ENCODE data around the gene MROH9. TPM values are rescaled to one million over a fixed set of nuclear protein-coding genes. Genes with fewer than 3 reads are reported as not detected.
A peak's percentile ranks its signal among the peaks of the same experiment; 100 is the strongest.

Gene MROH9
- total RNA-seq, 1 donor from 2014 or later: not detected

DNA sequence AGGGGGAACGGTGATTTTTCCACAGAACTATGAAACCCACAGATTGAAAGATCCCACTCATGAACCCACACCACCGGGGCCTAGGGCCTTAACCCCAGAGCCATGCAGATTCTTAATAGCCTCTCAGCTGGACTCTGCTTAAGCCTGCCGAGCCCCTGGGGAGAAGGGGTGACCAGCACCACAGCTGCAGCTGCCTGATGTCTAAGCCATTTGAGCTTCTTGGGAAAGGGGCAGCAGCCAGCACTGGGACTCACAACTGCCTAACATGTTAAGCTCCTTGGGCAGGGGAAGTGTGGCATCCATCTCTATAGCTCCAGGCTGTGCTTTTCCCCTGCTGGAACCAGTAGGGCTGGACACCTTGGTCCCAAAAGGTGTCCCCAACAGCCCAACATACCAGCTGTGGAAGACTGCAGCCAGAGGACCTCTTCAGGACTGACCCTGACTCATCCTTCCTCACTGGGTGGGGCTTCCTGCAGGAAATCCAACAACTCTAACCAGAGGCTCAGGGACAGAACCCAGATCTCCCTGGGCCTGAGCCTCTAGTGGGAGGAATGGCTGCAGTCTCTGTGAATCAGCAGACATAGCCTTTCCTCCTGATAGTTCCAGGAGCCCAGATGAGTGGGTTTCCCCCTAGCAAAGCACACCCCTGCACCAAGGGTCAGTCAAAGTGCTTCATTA, 120.8 kb downstream of the MROH9 start:
- TF ChIP-seq, protein P1, sequence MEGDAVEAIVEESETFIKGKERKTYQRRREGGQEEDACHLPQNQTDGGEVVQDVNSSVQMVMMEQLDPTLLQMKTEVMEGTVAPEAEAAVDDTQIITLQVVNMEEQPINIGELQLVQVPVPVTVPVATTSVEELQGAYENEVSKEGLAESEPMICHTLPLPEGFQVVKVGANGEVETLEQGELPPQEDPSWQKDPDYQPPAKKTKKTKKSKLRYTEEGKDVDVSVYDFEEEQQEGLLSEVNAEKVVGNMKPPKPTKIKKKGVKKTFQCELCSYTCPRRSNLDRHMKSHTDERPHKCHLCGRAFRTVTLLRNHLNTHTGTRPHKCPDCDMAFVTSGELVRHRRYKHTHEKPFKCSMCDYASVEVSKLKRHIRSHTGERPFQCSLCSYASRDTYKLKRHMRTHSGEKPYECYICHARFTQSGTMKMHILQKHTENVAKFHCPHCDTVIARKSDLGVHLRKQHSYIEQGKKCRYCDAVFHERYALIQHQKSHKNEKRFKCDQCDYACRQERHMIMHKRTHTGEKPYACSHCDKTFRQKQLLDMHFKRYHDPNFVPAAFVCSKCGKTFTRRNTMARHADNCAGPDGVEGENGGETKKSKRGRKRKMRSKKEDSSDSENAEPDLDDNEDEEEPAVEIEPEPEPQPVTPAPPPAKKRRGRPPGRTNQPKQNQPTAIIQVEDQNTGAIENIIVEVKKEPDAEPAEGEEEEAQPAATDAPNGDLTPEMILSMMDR (IDR thresholded peaks at IDR 0.05): no peak
- Mint-ChIP-seq H3K9me3 (ENCODE audit: low read depth) (peaks cover 17% of the 10 kb centered on the region), H3K4me1 (ENCODE audit: low read depth) (no peaks in the 10 kb centered on the region), H3K27ac (ENCODE audit: unreplicated experiment) (no peak overlapping the region), H3K4me3 (ENCODE audit: unreplicated experiment) (no peak overlapping the region), H3K36me3 (ENCODE audit: low read depth) (peaks cover 6% of the 10 kb centered on the region), H3K27me3 (ENCODE audit: low read depth) (peaks cover 4% of the 10 kb centered on the region)
- no peak for DNase-seq (ENCODE audit: low spot score)

DNA sequence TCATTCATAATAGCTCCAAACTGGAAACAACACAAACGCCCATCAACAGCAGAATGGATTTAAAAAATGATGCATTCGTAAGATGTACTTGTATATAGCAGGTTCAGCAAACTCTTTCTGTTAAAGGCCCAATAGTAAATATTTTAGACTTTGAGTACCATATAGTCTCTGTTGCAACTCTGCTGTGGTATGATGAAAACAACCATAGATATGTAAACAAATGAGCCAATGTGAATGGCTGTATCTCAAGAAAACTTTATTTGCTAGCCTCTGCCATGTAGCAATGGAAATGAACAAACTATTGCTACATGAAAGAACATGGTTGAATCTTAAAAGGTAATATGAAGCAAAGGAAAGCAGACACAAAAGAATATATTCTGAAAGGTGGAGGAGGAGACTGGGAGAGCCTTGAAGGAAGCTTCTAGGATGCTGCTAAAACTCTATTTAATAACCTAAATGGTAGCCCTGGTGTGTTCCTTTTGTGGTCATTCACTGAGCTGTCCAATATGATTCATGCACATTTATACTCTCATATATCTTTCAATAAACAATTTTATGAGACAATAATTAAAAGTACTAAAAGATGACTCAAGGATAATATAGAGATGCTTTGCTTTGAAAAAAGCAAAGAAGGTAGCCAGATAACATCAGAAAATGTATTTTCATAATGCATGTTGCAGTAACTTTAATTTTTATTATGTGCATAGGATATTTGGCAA, 126.2 kb downstream of the MROH9 start:
- no peak overlapping the region for H3K27ac Mint-ChIP-seq (ENCODE audit: unreplicated experiment)
- DNase-seq (ENCODE audit: low spot score): no peak
- H3K4me3 Mint-ChIP-seq (ENCODE audit: unreplicated experiment): no peak overlapping the region
- peaks cover 6% of the 10 kb centered on the region for H3K36me3 Mint-ChIP-seq (ENCODE audit: low read depth)
- TF ChIP-seq, protein P1 (IDR thresholded peaks at IDR 0.05): no peak
- H3K27me3 Mint-ChIP-seq (ENCODE audit: low read depth): peaks cover 5% of the 10 kb centered on the region
- peaks cover 14% of the 10 kb centered on the region for H3K9me3 Mint-ChIP-seq (ENCODE audit: low read depth)
- no peaks in the 10 kb centered on the region for H3K4me1 Mint-ChIP-seq (ENCODE audit: low read depth)

DNA sequence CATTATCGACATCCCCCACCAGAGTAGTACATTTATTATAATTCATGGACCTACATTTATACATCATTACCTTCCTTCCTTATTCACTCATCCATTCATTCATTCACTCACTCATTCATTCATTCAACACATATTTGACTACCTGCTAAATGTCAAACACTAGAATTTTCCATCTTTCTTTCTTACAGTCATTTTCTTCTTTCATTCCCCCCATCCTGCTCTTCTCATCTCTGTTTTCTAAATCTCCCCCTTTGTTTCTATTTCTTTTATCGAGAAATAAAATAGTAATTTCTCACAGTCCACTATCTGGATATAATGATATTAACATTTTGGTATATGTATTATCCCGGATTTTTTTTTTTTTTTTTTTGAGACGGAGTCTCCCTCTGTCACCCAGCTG, 127.6 kb downstream of the MROH9 start:
- H3K4me3 Mint-ChIP-seq (ENCODE audit: unreplicated experiment): no peak overlapping the region
- TF ChIP-seq, protein P1 (IDR thresholded peaks at IDR 0.05): no peak
- H3K9me3 Mint-ChIP-seq (ENCODE audit: low read depth): peaks cover 5% of the 10 kb centered on the region
- H3K36me3 Mint-ChIP-seq (ENCODE audit: low read depth): no peaks in the 10 kb centered on the region
- H3K27ac Mint-ChIP-seq (ENCODE audit: unreplicated experiment): no peak overlapping the region
- no peaks in the 10 kb centered on the region for H3K4me1 Mint-ChIP-seq (ENCODE audit: low read depth)
- H3K27me3 Mint-ChIP-seq (ENCODE audit: low read depth): peaks cover 8% of the 10 kb centered on the region
- no peak for DNase-seq (ENCODE audit: low spot score)

DNA sequence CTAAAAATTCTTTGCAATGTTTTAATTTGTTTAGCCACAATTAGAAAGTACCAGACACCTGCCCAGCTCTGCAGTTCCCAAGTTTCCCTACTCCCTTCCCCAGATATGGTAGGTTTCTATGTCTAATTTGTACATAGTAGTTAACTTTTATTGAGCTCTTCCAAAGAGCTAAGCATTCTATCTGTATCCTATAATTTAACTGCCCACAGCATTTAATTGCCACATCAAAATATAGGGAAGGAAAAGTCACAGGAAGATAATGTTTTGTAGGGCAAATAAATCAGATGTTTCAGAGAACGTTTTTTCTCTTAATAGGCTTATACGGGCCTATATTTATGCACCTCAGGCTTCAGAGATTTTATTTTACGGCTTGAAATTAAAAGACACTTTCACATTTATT, 139.7 kb downstream of the MROH9 start:
- Mint-ChIP-seq H3K27ac (ENCODE audit: unreplicated experiment) (no peak overlapping the region), H3K27me3 (ENCODE audit: low read depth) (peaks cover 1% of the 10 kb centered on the region), H3K36me3 (ENCODE audit: low read depth) (no peaks in the 10 kb centered on the region), H3K4me3 (ENCODE audit: unreplicated experiment) (no peak overlapping the region), H3K4me1 (ENCODE audit: low read depth) (no peaks in the 10 kb centered on the region), H3K9me3 (ENCODE audit: low read depth) (peaks cover 4% of the 10 kb centered on the region)
- DNase-seq (ENCODE audit: low spot score): no peak
- TF ChIP-seq, protein P1 (IDR thresholded peaks at IDR 0.05): no peak

DNA sequence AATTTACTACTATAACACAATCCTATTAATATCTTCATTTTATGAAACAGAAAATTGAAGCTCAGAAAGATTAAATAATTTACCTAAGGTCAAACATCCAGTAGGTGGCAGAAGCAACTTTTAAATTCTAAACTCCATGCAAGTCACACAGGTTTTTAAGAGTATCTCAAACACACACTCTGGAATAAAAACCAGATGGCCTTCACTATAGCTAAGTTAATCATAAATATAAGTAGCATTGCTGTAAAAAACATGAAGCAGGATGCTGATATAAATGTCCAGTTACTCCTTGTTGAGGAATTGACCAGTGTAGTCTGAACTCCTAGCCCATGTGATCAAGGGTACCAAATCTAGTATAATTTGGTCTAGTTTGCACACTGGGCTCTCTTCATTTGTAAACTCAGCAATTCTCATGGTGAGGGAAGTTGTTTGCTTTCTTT, 146.0 kb downstream of the MROH9 start:
- Mint-ChIP-seq H3K27me3 (ENCODE audit: low read depth) (no peaks in the 10 kb centered on the region), H3K4me3 (ENCODE audit: unreplicated experiment) (no peak overlapping the region), H3K9me3 (ENCODE audit: low read depth) (peaks cover 4% of the 10 kb centered on the region), H3K27ac (ENCODE audit: unreplicated experiment) (no peak overlapping the region), H3K4me1 (ENCODE audit: low read depth) (peaks cover 20% of the 10 kb centered on the region), H3K36me3 (ENCODE audit: low read depth) (no peaks in the 10 kb centered on the region)
- DNase-seq (ENCODE audit: low spot score): no peak
- TF ChIP-seq, protein P1 (IDR thresholded peaks at IDR 0.05): peak; percentile 86

Measured in chondrocyte (in vitro differentiated cells).